WTC11 (cell line): ENCODE data around the gene PREX1. TPM values are rescaled to one million over a fixed set of nuclear protein-coding genes. Genes with fewer than 3 reads are reported as not detected.

Source experiments
- ATAC-seq: fragments of 200-7000 bp; cut with Tn5 transposase; 2 replicates; pipeline ENCODE4 v1.10.0; 2021; ENCODE audit warnings: mild to moderate bottlenecking, moderate library complexity
- CTCF ChIA-PET: fragments of 300-600 bp; sonication (Branson Sonifier 250); formaldehyde crosslinking; loops from one replicate; lab custom pipeline; 2021; ENCODE audit warnings: antibody characterized with exemption; lab: Charles Lee
- POLR2A ChIA-PET: fragments of 350-600 bp; sonication (Branson Sonifier 250); formaldehyde crosslinking; loops from one replicate; lab custom pipeline; 2021; ENCODE audit warnings: antibody characterized with exemption; lab: Charles Lee
- DNase-seq: peaks from one replicate; pipeline ENCODE4 v3.0.0; 2021; ENCODE audit warnings: low spot score
- H3K27ac Mint-ChIP-seq: 2 replicates; pipeline ENCODE4 v1.8.0; 2021; ENCODE audit warnings: mixed read lengths
- H3K27me3 Mint-ChIP-seq: 2 replicates; pipeline ENCODE4 v1.8.0; 2021; ENCODE audit warnings: low read depth, mild to moderate bottlenecking, moderate library complexity, mixed read lengths
- H3K36me3 Mint-ChIP-seq: 2 replicates; pipeline ENCODE4 v1.8.0; 2021; ENCODE audit warnings: mixed read lengths
- H3K4me1 Mint-ChIP-seq: 2 replicates; pipeline ENCODE4 v1.8.0; 2022; ENCODE audit warnings: mixed read lengths
- H3K4me3 Mint-ChIP-seq: 2 replicates; pipeline ENCODE4 v1.8.0; 2021; ENCODE audit warnings: mild to moderate bottlenecking, moderate library complexity, mixed read lengths
- H3K9me3 Mint-ChIP-seq: 2 replicates; pipeline ENCODE4 v1.8.0; 2021; ENCODE audit warnings: mixed read lengths
- GRHL2 ChIP-seq: fragments of 250-450 bp; sonication (Bioruptor Pico); IDR thresholded peaks from 2 replicates; pipeline ENCODE4 v1.8.0; 2022; ENCODE audit warnings: mild to moderate bottlenecking, moderate library complexity; ENCODE audit not compliant: insufficient replicate concordance, severe bottlenecking
- JUN ChIP-seq: sonication (generic); formaldehyde crosslinking; IDR thresholded peaks from 2 replicates; pipeline ENCODE4 v1.8.0; 2023; ENCODE audit warnings: mild to moderate bottlenecking, missing genetic modification reagents
- NR1H2 ChIP-seq: sonication (generic); formaldehyde crosslinking; IDR thresholded peaks from 2 replicates; pipeline ENCODE4 v1.9.0; 2021; ENCODE audit warnings: mild to moderate bottlenecking, moderate library complexity, missing genetic modification reagents
- PRRX2 ChIP-seq: fragments of 250-450 bp; sonication (Bioruptor Pico); IDR thresholded peaks from 2 replicates; pipeline ENCODE4 v1.8.0; 2021; ENCODE audit warnings: mild to moderate bottlenecking
- TCF7 ChIP-seq: sonication (generic); formaldehyde crosslinking; IDR thresholded peaks from 2 replicates; pipeline ENCODE4 v1.8.0; 2022; ENCODE audit warnings: mild to moderate bottlenecking, low read depth, missing genetic modification reagents, moderate library complexity
- TP53 ChIP-seq: sonication (generic); formaldehyde crosslinking; IDR thresholded peaks from 2 replicates; pipeline ENCODE4 v1.8.1; 2023; ENCODE audit warnings: mild to moderate bottlenecking, missing genetic modification reagents
- ZNF671 ChIP-seq: fragments of 250-450 bp; sonication (Bioruptor Pico); IDR thresholded peaks from 2 replicates; pipeline ENCODE4 v1.8.0; 2021; ENCODE audit warnings: mild to moderate bottlenecking
- total RNA-seq: library from RNA; stranded (reverse); gene quantifications from 3 replicates; pipeline ENCODE4 v1.2.3, GENCODE V29; 2021
- TF ChIP-seq, protein P1 (sequence below): sonication (generic); formaldehyde crosslinking; IDR thresholded peaks from 2 replicates; pipeline ENCODE4 v1.8.0; 2022; ENCODE audit warnings: missing genetic modification reagents
- TF ChIP-seq, protein P2 (sequence below): fragments of 250-450 bp; sonication (Bioruptor Pico); conservative IDR thresholded peaks from 2 replicates; pipeline ENCODE4 v1.9.0; 2021; ENCODE audit warnings: mild to moderate bottlenecking
- TF ChIP-seq, protein P3 (sequence below): sonication (generic); formaldehyde crosslinking; IDR thresholded peaks from 2 replicates; pipeline ENCODE4 v1.8.1; 2023; ENCODE audit warnings: mild to moderate bottlenecking, missing genetic modification reagents
- TF ChIP-seq, protein P4 (sequence below): fragments of 200-600 bp; IDR thresholded peaks from 2 replicates; pipeline ENCODE4 v1.8.0; 2022; ENCODE audit warnings: antibody characterized with exemption

The PREX1 gene
- total RNA-seq, 1 experiment from 2014 or later = 17.3 TPM

DNA sequence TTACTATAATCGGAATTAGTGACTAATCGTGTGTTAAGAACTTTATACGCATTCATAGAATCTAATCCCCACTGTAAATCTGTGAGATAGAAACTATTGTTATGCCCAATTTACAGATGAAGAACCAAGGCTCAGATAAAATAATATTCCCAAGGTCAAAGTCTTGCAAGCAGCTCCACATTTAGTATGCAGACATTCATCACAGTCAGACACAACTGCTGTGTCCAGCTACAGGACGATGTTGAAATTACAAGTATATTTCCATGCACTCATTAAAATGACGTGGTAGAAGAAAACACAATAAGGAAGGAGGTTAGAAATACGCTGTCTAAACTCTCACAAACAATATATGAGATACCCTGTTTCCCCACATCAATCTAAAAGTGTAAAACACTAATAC, 82.5 kb downstream of the PREX1 start (continued):
- TF ChIP-seq, protein P1, sequence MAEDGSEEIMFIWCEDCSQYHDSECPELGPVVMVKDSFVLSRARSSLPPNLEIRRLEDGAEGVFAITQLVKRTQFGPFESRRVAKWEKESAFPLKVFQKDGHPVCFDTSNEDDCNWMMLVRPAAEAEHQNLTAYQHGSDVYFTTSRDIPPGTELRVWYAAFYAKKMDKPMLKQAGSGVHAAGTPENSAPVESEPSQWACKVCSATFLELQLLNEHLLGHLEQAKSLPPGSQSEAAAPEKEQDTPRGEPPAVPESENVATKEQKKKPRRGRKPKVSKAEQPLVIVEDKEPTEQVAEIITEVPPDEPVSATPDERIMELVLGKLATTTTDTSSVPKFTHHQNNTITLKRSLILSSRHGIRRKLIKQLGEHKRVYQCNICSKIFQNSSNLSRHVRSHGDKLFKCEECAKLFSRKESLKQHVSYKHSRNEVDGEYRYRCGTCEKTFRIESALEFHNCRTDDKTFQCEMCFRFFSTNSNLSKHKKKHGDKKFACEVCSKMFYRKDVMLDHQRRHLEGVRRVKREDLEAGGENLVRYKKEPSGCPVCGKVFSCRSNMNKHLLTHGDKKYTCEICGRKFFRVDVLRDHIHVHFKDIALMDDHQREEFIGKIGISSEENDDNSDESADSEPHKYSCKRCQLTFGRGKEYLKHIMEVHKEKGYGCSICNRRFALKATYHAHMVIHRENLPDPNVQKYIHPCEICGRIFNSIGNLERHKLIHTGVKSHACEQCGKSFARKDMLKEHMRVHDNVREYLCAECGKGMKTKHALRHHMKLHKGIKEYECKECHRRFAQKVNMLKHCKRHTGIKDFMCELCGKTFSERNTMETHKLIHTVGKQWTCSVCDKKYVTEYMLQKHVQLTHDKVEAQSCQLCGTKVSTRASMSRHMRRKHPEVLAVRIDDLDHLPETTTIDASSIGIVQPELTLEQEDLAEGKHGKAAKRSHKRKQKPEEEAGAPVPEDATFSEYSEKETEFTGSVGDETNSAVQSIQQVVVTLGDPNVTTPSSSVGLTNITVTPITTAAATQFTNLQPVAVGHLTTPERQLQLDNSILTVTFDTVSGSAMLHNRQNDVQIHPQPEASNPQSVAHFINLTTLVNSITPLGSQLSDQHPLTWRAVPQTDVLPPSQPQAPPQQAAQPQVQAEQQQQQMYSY = no peak
- no peak for TF ChIP-seq GRHL2
- TF ChIP-seq, protein P2, sequence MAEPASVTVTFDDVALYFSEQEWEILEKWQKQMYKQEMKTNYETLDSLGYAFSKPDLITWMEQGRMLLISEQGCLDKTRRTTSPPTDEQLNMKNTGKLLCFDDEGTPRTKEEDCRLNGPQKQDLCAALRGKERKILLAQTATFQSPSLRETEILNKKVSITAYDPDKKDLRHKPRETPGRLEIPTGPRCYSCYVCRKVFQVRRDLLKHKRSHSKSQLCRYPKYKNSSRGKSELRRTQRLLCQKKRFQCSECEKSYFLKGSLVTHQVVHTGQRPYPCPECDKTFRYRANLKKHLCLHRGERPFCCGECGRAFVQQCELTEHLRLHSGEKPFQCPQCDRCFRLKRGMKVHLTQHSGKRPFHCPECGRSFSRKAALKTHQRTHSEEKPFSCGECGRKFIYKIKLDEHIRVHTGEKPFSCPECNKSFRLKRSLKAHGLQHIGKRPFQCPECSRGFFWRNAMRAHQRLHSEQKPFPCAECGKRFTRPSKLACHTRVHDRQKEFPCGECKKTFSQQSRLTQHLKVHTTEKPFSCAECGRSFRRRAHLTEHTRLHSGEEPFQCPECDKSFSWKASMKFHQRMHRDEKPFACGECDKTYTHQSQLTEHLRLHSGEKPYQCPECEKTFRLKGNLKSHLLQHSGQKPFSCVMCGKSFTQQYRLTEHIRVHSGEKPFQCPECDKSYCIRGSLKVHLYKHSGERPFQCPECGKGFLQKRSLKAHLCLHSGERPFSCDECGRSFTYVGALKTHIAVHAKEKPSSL = no peak

DNA sequence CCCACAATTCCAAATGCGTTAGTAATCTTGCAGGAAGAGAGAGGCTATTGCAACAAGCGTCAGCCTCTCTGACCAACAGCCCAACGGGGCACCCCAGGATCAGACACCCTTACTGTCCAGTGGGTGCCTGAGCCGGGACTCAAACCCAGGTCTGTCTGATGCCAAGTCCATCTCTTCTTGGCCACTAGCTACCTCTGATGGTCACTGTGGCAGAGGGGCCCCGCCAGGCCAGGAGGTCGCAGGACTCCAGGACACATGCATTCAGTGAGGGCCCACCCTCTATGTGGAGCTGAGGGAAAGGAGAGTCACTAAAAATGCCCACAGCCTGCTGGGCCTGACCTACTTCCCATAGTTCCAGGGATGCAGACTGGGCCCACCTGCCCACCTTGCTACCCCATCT, 83.3 kb downstream of the PREX1 start:
- DNase-seq (no peak), ATAC-seq (no peak)
- Mint-ChIP-seq H3K36me3 (no peaks in the 10 kb centered on the region), H3K4me1 (peaks cover 38% of the 10 kb centered on the region), H3K27me3 (no peaks in the 10 kb centered on the region), H3K4me3 (no peak overlapping the region)
- POLR2A ChIA-PET = no interaction called here
- TF ChIP-seq NR1H2 (CRISPR knock-in tag) (no peak), ZNF671 (CRISPR knock-in tag) (no peak)
- TF ChIP-seq, all 79 proteins: peak for 0
- no peaks in the 10 kb centered on the region for H3K9me3 Mint-ChIP-seq
- no peak overlapping the region for H3K27ac Mint-ChIP-seq
- CTCF ChIA-PET = no interaction called here

DNA sequence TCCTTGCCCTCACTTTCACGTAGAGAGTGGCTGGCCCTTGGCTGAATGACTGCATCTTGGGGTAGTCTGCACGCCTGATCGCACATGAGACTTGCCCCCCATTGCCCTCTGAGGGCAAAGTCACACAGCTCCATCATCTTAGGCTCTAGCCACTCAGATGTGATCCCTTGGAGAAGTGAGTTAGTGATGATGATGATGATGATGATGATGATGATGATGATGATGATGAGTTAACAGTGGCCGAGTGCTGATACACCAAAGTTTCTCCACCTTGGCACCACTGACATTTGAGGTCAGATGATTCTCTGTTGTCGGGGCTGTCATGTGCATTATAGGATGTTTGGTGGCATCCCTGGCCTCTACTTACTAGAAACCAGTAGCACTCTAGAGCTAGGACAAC, 84.0 kb downstream of the PREX1 start:
- H3K4me3 Mint-ChIP-seq = no peak overlapping the region
- H3K4me1 Mint-ChIP-seq = peaks cover 39% of the 10 kb centered on the region
- ChIA-PET CTCF (no interaction called here), POLR2A (no interaction called here)
- H3K9me3 Mint-ChIP-seq = no peaks in the 10 kb centered on the region
- no peaks in the 10 kb centered on the region for H3K36me3 Mint-ChIP-seq
- no peaks in the 10 kb centered on the region for H3K27me3 Mint-ChIP-seq
- DNase-seq (no peak), ATAC-seq (no peak)
- no peak for TF ChIP-seq TCF7 (CRISPR knock-in tag)
- TF ChIP-seq PRRX2 (CRISPR knock-in tag) = no peak
- TF ChIP-seq TP53 (CRISPR knock-in tag) = no peak
- TF ChIP-seq, protein P3, sequence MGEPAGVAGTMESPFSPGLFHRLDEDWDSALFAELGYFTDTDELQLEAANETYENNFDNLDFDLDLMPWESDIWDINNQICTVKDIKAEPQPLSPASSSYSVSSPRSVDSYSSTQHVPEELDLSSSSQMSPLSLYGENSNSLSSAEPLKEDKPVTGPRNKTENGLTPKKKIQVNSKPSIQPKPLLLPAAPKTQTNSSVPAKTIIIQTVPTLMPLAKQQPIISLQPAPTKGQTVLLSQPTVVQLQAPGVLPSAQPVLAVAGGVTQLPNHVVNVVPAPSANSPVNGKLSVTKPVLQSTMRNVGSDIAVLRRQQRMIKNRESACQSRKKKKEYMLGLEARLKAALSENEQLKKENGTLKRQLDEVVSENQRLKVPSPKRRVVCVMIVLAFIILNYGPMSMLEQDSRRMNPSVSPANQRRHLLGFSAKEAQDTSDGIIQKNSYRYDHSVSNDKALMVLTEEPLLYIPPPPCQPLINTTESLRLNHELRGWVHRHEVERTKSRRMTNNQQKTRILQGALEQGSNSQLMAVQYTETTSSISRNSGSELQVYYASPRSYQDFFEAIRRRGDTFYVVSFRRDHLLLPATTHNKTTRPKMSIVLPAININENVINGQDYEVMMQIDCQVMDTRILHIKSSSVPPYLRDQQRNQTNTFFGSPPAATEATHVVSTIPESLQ (CRISPR knock-in tag) = no peak
- TF ChIP-seq, protein P4, sequence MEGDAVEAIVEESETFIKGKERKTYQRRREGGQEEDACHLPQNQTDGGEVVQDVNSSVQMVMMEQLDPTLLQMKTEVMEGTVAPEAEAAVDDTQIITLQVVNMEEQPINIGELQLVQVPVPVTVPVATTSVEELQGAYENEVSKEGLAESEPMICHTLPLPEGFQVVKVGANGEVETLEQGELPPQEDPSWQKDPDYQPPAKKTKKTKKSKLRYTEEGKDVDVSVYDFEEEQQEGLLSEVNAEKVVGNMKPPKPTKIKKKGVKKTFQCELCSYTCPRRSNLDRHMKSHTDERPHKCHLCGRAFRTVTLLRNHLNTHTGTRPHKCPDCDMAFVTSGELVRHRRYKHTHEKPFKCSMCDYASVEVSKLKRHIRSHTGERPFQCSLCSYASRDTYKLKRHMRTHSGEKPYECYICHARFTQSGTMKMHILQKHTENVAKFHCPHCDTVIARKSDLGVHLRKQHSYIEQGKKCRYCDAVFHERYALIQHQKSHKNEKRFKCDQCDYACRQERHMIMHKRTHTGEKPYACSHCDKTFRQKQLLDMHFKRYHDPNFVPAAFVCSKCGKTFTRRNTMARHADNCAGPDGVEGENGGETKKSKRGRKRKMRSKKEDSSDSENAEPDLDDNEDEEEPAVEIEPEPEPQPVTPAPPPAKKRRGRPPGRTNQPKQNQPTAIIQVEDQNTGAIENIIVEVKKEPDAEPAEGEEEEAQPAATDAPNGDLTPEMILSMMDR = no peak
- no peak for TF ChIP-seq JUN (CRISPR knock-in tag)
- H3K27ac Mint-ChIP-seq = no peak overlapping the region
